Nucleus accumbens (tissue), 56 donors: ENCODE measurements around the gene ZBTB46.
"Not testable (repeated sequence)": the region's sequence is repeated elsewhere in the genome, so short reads cannot be mapped to it uniquely, and the experiment has no call there.

Experiments used
- DNase-seq, 56 donors: peaks; one replicate each; lab custom pipeline; 2025; lab: John Stamatoyannopoulos, UW

Gene ZBTB46

GRCh38 chr20:63830841-63831588 is at the start of gene ZBTB46:
Gene ZBTB46, minus strand, starts transcription at chr20:63831264. Its CDS starts 40,507 bp downstream, at chr20:63790757.
- DNase-seq, result peak in 3 of 56 donors; percentile 5 to 50 (median 19)

GRCh38 chr20:63878899-63879663 is 48.0 kb upstream of the ZBTB46 start:
- no peak for DNase-seq

DNA sequence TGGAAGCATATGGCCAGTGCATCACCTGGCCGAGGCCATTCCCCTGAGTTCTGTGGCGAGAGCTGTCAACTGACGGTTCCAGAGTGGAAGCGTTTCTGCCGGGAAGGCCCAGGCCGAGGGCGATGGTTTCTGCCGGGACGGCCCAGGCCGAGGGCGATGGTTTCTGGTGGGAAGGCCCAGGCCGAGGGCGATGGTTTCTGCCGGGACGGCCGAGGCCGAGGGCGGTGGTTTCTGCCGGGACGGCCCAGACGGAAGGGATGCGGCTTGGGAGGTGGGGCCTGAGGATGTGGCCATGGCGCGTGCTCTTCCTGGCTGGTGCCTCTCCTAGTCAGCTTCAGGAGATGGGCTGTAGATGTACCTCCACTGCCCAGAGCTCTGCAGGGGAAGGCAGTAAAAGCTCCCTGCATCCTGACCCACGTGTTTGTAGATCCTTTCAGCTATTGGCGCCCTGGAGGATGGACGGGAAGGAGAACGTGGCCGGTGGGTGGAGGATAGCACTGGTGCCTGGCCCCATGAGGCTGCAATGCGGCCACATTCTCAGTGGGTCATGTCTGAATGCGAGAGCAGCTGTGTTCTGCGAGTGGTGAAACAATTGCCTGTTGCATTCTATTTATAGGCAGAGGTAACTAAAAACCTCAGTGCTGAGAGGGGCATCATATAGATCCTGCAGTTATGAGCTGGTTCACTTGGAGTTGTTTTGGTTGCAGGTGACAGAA is 46.8 kb upstream of the ZBTB46 start:
- no peak for DNase-seq

DNA sequence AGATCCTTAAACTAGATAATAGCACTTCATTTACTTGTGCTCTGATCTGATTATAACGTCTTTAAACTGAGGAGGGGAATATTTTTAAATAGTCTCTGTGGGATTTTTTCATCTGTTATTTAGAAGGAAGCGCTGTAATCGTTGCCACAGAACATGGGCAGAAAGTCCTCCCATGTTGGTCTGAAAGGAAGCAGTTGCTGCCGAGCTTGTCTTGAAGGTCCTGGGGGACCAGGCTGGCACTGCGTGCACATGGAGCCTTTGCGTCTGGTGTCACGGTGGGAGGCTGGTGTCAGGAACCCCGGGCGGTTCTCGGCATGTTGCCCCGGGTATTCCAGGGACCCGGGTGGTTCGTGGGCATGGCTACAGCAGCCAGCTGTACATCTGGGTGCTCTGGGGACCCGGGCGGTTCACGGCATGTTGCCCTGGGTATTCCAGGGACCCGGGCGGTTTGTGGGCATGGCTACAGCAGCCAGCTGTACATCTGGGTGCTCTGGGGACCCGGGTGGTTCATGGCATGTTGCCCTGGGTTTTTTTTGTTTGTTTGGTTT is 45.5 kb upstream of the ZBTB46 start:
- DNase-seq, result no peak

GRCh38 chr20:63874241-63874640 is 43.2 kb upstream of the ZBTB46 start:
- not testable (repeated sequence) for DNase-seq

- peak in 14 of 56 donors; percentile 1 to 57 (median 22) for DNase-seq
These were observed 42.5 kb upstream of the ZBTB46 start for GRCh38 chr20:63873477-63873971.

DNA sequence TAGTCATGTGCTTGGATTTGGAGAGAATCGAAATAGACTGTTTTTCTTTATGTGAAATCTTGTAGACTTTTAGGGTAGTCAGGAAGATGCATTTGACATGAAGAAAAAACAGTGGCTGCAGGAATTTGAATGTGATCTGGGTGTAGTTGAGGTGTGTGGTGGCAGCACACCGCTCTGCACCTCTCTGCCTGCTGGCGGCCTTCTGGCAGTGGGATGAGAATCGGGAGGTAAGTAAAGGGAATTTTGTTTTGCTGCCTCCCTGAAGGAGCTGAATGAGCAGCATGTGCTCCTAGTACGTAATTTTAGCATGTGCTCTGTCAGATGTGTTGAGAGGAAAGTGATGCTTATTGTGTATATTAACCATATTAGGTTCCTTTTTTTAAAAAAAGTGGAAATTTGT is 37.2 kb upstream of the ZBTB46 start:
- DNase-seq, result no peak

DNA sequence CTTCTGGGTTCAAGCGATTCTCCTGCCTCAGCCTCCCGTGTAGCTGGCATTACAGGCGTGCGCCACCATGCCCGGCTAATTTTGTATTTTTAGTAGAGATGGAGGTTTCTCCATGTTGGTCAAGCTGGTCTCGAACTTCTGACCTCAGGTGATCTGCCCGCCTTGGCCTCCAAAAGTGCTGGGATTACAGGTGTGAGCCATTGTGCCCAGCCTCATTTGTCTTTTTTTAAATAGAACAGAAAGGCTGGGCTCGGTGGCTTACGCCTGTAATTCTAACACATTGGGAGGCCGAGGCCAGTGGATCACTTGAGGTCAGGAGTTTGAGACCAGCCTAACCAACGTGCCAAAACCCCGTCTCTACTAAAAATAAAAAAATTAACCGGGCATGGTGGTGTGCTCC is 36.0 kb upstream of the ZBTB46 start:
- DNase-seq, result not testable (repeated sequence)

DNA sequence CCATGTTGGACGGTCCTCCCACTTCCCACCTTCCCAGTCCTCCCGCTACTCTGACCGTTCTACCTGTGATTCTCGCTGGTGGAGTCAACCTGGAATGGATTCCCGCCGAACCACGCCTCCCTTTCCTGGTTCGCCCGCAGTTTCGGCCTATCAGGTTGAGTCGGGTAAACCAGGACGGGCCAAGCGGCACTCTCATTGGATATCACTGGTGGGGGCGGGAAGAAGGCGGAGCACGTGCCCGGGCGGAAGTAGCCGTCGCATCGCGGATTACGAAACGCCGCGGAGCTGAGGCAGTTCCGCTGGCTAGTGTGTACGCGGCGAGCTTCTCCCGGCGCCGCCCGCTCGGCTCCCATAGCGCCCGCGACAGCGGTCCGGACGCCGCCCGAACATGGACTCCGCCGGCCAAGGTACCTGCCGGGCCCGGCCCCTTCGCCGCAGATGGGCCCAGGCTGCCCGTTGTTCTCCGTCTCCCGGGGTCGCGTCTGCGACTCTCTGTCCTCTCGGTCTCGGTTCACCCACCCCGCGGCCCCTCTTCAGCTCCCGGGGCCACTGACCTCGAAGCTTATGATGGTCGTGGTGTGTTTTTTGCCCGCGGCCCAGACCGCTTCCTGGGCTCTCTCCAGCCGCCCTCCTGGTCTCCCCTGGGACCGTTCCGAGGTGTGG is 34.0 kb upstream of the ZBTB46 start, which contains the start of gene TPD52L2:
Gene TPD52L2, plus strand, starts transcription at position 293 of the 663 bp plus-strand sequence. Its CDS starts 96 bp downstream, at position 389.
- peak; percentile 82 to 99 (median 97) for DNase-seq

- DNase-seq, result no peak
These were observed 33.5 kb upstream of the ZBTB46 start for GRCh38 chr20:63864545-63864977.

DNA sequence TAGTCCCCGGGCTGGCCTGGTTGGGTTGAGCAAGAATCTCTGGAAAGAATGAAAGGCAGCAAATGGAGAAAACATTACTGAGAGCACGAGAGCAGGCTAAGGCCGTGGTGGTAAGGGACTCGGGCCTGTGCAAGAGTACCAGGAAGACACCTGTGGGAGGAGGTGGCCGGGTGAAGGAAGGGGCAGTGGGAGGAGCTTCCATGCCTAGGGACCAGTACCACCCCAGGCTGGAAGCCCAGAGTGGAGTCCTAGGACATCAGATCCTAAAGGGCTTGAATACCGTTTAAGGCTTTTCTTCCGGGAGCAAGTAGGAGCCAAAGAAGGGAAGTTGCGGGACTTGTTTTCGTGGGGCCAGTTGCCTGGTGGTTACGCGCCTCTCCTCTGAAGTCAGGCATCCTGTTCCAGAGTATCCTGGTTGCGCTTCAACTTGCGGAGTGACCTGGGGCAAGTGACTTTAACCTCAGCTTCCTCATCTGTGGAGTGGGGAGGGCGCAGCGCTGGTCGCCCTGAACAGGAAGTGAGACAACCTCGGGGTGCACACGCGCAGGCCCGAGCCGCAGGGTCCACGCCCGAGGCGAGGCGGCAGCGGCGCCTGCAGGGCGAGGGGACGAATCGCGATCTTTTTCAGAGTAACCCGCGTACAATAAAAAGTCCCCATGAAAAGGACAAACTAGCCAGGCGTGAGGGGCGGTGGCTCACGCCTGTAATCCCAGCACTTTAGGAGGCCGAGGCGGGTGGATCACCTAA is 32.9 kb upstream of the ZBTB46 start:
- DNase-seq, result peak in 48 of 56 donors; percentile 5 to 76 (median 46)

GRCh38 chr20:63863021-63863797 is 32.1 kb upstream of the ZBTB46 start:
- DNase-seq, result no peak

GRCh38 chr20:63861981-63862901 is 31.2 kb upstream of the ZBTB46 start:
- no peak for DNase-seq

GRCh38 chr20:63861365-63861934 is 30.4 kb upstream of the ZBTB46 start, which contains the start of gene ABHD16B:
Gene ABHD16B, plus strand, starts transcription at chr20:63861498. Its CDS starts 43 bp downstream, at chr20:63861541.
- DNase-seq, result no peak

DNA sequence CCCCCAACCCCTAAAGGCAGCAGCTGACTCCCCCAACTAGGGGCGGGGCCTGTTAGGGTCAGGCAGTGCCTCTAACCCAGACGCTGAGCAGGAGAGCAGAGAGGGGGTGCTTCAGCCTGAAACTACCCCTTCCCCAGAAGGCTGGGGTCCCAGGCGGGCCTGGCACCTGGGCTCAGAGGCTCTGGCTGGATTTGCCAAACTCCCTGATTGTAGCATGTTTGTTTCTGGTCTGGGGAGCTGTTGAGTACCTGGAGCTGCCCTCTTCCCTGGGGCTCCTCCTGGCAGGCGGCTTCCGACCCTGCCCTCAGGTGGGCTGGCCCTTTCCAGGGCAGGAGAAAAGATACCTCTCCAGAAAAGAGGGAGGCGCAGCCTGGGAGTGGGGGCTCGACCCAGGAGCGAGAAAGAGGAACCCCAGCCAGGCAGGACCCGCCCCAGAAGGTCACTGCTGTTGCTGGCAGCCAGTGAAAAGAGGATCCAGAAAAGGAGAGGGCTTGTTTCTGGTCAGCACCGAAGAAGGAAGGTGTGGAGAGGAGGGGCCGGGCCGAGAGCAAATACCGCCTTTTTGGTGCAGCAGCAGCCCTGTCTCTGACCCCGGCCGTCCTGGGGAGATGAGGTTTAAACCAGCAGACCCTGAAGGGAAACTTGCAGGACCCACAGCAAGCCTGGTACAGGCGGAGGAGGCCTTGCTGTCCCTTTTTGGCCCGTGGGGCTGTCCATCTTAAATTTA is 29.4 kb upstream of the ZBTB46 start:
- peak in 4 of 56 donors; percentile 19 to 32 (median 24) for DNase-seq

DNA sequence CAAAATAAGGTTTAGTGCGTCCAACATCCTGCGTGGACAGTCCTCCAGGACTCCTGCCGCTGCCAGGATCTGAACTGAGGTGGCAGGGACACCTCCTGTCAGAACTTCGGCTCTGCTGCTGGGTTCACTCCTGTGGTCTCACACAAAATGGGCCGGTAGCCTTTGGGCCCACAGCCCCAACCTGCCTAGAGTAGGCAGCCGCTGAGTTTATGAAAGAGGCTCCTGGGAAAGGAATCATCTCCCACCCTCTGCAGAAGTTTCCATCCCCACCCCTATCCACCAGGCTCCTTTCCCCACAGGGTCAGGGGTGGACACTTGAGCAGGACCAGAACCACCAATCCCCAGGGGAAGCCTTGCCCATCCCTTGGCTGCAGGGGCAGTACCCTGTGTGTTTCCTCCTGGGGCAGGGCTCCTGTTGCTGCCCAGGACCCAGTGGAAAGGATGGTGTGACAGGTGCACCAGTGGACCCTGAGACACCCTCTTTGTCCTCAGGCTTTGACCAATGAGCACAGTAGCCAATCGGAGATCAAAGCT is 28.2 kb upstream of the ZBTB46 start:
- DNase-seq, result no peak
